GM21576 (cell line): ENCODE measurements around the gene KCNMA1.

Experiments
- ATAC-seq: cut with Tn5 transposase; IDR thresholded peaks from one replicate; pipeline ENCODE4 v1.9.1; 2021; ENCODE audit warnings: mild to moderate bottlenecking, moderate library complexity; ENCODE audit not compliant: unreplicated experiment

Gene KCNMA1

GRCh38 chr10:76981251-76981650 is 656.4 kb downstream of the KCNMA1 start:
- no peak for ATAC-seq

GRCh38 chr10:76977901-76978300 is 659.7 kb downstream of the KCNMA1 start:
- ATAC-seq: no peak

GRCh38 chr10:76977046-76977445 is 660.6 kb downstream of the KCNMA1 start:
- ATAC-seq: no peak

- no peak for ATAC-seq
These were observed 661.5 kb downstream of the KCNMA1 start for GRCh38 chr10:76976142-76976541.

- ATAC-seq: no peak
These were observed 662.5 kb downstream of the KCNMA1 start for GRCh38 chr10:76975126-76975525.

GRCh38 chr10:76974017-76974691 is 663.5 kb downstream of the KCNMA1 start:
- no peak for ATAC-seq

- no peak for ATAC-seq
These were observed 664.3 kb downstream of the KCNMA1 start for GRCh38 chr10:76973091-76974016.

GRCh38 chr10:76972541-76972940 is 665.1 kb downstream of the KCNMA1 start:
- ATAC-seq: no peak

- no peak for ATAC-seq
These were observed 665.9 kb downstream of the KCNMA1 start for GRCh38 chr10:76971547-76972170.

GRCh38 chr10:76970711-76971519 is 666.7 kb downstream of the KCNMA1 start:
- ATAC-seq: no peak

- no peak for ATAC-seq
These were observed 668.2 kb downstream of the KCNMA1 start for GRCh38 chr10:76969366-76969948.

GRCh38 chr10:76968483-76968882 is 669.1 kb downstream of the KCNMA1 start:
- ATAC-seq: no peak

- ATAC-seq: no peak
These were observed 674.8 kb downstream of the KCNMA1 start for GRCh38 chr10:76962851-76963250.

GRCh38 chr10:76961841-76962240 is 675.8 kb downstream of the KCNMA1 start:
- no peak for ATAC-seq

- no peak for ATAC-seq
These were observed 678.5 kb downstream of the KCNMA1 start for GRCh38 chr10:76959111-76959510.

GRCh38 chr10:76954838-76955237 is 682.8 kb downstream of the KCNMA1 start:
- no peak for ATAC-seq

- ATAC-seq: no peak
These were observed 687.3 kb downstream of the KCNMA1 start for GRCh38 chr10:76950354-76950753.

GRCh38 chr10:76946270-76946669 is 691.3 kb downstream of the KCNMA1 start:
- no peak for ATAC-seq

GRCh38 chr10:76945166-76945565 is 692.4 kb downstream of the KCNMA1 start:
- ATAC-seq: no peak

GRCh38 chr10:76944640-76945039 is 693.0 kb downstream of the KCNMA1 start:
- no peak for ATAC-seq
